Fibroblast of skin of right quadriceps (primary cell): ENCODE results near the gene APOBR.
"Not testable (repeated sequence)": the region's sequence is repeated elsewhere in the genome, so short reads cannot be mapped to it uniquely, and the experiment has no call there.

Experiments
- DNase-seq: peaks from one replicate; pipeline ENCODE4 v3.0.0-alpha.2; 2013

The APOBR gene

DNA sequence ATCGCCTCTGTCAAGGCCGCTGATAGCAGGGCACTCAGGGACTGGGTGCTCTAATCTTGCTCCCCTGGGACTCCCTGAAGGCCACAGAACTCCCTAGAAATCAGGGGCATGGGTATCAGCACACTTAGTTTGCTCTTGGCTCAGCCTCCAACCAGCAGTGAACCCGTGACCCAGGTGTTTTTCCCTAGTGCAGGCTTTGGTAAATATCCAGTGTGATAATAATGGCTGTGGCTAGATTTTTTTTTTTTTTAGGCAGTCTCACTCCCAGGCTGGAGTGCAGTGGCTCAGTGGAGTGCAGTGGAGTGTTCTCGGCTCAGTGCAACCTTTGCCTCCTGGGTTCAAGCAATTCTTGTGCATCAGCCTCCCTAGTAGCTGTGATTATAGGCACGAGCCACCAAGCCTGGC, 34.0 kb downstream of the APOBR start:
- DNase-seq: no peak

DNA sequence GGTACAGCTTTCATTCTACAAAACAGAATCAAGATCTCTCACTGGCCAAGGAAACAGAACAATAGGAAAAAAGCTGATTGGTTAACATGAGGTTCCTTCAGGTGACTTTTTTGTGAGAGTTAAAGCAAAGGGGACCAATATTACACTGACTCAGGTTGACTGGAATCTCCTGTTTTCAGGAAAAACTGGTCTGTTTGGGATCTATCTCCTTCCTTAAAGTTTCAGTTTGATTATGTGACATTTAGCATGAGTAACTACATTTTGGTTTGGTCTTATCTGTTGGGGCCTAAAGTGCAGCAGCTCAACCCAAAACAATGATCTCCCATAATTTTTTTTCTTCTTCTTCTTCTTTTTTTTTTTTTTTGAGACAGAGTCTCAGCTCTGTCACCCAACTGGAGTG, 34.7 kb downstream of the APOBR start:
- no peak for DNase-seq

DNA sequence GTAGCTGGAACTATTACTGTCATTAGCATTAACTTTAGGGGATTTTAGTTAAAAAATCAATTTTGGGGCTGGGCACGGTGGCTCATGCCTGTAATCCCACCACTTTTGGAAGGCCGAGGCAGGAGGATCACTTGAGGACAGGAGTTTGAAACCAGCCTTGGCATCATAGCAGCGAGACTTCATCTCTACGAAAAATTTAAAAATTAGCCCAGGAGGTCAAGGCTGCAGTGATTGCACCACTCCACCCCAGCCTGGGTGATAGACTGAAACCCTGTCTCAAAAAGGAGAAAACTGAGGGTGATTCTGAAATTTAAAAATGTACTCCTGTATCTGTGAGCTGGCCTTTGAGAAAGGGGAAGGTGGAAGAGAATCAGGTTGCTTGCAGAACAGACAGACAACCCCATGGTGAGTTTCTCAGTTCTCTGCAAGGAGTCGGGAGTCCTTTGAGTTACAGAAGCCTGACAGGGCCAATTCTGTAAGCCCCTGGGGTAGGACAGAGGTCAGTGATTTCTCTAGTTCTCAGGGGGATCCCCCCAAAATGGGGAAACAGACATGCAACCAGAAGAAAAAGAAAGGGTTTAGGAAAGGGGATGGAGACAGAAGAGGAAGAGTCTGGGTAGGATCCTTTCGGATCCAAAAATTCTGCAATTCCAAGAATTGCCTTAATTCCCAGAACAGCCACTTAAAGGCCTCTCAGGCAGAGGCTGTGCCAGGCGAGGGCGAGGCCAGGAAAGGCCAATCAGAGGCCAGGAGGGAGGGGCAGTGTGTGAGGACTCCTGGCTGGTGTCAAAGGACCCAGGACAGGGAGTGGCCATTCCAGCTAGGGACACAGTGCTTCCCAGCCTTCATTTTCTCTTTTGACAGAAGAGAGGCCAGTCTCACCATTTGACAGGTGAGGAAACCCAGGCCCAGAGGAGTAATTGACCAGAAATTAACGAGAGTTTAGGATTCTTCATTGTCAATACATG, 37.6 kb downstream of the APOBR start:
- DNase-seq: no peak

DNA sequence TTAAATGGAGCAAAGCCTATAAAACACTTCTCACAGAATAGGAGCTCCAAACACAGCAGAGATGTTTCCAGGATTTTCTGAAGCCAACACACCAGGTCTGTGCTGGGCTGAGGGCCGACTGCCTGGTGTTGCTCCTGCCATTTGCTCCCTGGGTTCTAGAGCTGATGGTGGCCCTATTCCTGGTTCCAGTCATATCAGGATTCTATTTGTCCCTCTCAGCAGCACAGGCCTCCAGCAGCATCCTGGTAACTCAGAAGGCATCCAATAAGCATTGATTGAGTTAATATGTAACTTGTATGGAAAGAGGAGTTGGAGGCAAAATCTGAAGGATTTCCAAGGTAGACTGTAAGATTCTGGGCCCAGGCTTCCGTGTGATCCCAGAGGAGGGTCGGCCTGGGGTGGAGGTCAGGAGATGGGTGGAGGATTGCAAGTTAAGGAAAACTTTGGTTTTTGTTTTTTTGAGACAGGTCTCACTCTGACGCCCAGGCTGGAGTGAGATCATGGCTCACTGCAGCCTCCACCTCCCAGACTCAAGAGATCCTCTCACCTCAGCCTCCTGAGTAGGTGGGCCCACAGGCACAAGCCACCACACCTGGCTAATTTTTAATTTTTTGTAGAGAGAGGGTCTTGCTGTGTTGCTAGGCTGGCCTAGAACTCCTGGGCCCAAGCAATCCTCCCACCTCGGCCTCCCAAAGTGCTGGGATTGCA, 38.7 kb downstream of the APOBR start:
- no peak for DNase-seq

DNA sequence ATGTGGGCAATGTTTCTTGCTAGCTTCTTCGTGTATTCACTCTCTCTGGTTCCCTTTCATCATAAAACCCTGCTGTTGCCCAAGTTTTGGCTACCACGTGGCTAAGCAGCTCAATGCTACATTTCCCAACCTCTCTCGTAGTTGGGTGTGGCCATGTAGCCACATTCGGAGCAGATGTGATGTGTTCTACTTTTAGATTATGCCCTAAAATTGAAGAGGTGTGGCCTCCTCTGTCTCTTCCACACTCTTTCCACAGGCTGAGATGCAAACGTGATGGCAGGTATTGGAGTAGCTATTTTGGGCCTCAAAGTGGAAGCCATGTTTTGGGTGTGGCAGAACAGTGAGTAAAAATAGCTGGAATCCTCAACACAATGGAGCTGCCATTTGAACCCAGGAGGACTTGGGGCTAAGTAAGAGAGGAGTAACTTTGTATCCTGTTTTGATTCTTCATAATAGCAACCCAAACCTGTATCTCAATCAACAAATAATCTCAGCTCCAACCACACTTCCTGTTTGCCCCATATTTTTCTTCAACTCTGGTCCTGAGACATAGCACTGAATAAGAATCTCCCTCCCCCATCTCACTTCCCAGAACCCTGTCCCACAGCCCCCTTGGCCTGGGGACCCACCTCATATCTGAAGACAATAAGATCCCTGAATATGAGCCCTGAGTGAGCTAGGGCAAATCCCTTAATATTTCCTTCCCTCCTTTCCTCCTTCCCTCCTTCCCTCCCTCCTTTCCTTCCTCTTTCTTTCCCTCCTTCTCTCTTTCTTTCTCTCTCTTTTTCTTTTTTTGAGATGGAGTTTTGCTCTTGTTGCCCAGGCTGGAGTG, 40.3 kb downstream of the APOBR start:
- peak; percentile 31 for DNase-seq

DNA sequence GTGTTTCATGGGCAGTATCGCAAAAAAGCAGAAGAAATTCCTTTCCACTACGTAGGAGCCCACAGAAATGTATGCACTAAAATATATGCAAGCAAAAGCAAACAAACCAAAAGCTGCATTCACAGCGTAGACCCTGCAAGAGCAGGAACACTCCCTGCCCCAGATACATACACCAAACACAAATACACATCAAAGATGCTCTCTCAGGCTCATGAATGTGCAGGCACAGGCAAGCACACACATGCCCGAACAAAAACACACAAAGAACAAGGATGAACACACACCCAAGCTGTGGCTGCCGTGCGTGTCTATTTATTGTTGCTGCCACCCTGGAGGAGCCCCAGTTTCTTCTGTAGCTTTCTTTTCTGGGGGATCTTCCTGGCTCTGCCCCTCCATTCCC, 42.6 kb downstream of the APOBR start:
- no peak for DNase-seq

DNA sequence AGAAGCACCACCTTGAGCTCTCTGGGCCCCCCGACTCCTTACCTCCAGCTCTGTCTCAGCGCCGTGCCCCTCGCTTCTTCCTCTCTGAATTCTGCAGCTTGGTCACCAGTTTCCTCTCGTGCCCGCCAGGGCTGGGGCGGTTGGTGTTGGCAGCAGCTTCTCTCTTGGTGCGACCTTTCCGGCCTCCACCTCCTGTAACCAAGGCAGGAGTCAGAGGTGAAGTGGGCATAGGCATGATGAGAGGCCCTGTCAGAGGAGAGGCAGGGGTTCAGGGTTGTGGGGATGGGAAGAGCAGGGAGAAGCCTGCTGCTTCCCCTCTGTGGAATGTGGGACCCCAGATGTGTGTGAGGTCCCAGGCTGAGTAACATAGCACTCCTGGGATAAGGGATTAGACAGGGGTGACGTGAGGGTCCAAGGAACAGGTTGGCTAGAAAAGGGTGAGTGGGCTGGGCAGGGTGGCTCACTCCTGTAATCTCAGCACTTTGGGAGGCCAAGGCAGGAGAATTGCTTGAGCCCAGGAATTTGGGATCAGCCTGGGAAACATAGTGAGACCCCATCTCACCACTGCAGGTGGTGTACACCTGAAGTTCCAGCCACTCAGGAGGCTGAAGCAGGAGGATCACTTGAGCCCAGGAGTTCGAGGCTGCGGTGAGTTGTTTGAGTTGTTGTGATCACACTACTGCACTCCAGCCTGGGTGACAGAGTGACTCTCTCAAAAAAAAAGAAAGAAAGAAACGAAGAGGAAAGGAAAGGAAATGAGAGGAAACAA, 43.7 kb downstream of the APOBR start:
- DNase-seq: no peak

DNA sequence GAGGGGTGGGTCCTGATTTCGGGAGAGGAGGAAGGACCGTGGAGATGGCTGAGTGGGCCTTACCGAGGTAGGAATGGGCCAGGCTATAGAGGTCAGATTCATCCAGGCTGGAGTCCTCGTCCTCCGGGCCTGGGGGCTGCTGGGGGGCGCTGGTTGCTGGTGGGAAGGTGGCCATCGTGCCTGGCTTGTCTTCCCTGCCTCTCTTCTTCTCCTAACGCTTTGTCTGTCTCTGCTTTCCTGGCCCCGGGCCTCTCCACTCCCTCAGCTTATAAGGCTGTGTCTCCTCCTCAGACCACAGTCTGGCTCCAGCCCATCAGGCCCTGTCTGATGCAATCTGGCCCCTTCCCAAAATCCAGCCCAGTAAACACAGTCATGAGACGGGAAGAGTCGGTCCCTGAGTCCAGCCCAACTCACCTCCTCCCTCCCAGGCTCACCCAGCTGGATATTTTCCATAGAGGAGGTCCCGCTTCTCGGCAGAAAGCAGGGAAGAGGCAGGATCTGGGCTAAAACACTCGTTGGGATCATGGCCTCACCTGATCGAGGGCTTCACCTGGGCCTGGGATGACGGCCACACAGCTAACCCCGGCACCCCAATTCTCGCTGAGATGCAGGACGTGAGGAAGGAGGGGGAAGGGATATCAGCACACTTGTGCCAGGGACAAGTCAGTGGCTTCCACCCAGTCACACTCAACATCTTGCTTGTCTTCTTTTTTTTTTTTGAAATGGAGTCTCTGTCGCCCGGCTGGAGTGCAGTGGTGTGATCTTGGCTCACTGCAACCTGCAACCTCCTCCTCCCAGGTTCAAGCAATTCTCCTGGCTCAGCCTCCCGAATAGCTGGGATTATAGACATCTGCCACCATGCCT, 44.5 kb downstream of the APOBR start, which contains the start of gene NUPR1:
TSS of gene NUPR1 (minus strand) at position 242 of the 864 bp plus-strand sequence. CDS start at position 175, 67 bp downstream.
- peak; percentile 97 for DNase-seq

DNA sequence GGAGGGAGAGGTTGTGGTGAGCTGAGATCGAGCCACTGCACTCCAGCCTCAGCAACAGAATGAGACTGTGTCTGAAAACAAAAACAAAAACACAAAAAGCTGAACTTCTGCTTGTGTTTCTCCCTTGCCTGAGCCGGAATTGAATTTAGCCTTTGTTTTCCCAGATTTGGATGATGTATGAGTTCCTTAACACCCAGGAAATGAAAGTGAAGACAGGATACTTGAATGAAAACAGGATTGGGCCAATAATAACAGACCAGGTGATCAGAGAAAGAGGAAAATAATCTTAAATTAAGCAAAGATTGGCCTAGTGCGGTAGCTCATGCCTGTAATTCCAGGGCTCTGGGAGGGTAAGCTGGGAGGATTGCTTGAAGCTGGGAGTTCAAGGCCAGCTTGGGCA, 45.9 kb downstream of the APOBR start:
- DNase-seq: no peak

DNA sequence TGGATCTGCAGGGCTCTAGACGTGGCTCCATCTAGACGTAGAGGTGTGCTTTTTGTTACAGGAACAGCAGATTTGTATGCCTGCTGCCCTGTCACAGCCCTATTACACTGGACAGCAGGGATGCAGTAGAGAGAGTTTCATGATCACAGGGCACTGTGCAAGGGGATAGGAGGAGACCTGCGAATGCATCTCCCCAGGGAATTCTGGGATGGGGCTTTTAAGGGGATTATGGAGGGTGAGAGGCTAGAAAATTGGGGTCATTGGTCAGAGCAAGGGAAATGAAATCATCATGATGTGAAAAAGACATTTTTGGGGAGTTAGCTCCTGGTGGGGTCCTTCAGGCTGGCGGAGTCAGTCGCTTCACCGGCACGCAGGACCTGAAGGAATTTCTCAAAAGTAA, 48.2 kb downstream of the APOBR start:
- no peak for DNase-seq

DNA sequence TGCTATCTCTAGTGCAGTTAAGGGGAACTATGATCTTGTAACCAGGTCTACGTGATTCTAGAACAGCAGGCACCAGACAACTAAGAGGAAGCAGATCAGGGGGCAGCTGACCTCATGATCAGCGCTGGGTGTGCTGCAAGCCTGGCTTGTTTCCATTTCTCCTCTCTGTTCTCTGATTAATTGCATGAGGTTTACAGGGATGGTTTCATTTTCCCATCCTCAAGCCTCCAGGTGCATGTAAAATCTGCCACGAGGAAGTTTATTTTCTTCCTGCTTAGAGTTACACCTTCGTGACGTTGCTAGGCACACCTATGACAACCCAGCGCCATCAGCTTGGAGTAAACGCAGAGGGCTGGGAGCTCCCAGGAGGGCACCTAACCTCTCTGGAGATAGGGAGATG, 48.6 kb downstream of the APOBR start:
- no peak for DNase-seq

DNA sequence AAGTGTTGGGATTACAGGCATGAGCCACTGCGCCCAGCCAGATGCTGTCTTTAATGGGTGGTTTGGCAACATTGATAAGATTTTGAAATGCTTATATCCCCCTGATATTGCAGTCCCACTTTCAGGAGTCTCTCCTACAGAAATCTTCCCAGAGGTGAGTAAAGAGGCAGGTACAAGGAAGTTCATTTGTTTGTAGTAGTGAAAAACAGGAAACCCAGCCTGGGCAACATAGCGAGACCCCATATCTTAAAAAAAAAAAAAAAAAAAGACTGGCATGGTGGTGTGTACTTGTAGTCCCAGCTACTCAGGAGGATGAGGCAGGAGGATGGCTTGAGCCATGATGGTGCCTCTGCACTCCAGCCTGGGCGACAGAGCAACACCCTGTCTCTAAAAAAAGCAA, 50.6 kb downstream of the APOBR start:
- no peak for DNase-seq

DNA sequence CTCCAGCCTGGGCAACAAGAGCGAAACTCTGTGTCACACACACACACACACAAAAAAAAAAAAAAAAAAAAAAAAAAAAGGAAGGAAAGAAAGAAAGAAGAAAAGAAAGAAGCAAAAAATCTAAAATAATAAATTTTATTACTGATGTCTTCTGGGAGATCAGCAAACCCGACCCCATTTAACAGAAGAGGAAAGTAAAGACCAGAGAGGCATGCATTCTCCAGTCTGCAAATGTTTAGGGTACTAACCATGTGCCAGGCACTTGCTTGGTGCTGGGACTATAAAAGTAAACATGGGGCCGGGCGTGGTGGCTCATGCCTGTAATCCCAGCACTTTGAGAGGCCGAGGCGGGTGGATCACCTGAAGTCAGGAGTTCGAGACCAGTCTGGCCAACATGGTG, 51.5 kb downstream of the APOBR start:
- DNase-seq: not testable (repeated sequence)

DNA sequence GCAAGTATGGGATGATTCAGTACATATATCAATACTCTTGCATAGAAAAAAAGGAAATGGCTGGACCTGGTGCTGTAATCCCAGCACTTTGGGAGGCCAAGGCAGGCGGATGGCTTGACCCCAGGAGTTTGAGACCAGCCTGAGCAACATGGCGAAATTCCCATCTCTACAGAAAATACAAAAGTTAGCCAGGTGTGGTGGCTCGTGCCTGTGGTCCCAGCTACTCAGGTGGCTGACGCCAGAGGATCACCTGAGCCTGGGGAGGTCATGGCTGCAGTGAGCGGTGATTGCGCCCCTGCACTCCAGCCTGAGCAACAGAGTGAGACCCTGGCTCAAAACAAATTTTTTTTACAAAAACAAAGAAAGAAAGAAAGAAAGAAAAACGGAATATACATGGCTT, 52.2 kb downstream of the APOBR start:
- no peak for DNase-seq

DNA sequence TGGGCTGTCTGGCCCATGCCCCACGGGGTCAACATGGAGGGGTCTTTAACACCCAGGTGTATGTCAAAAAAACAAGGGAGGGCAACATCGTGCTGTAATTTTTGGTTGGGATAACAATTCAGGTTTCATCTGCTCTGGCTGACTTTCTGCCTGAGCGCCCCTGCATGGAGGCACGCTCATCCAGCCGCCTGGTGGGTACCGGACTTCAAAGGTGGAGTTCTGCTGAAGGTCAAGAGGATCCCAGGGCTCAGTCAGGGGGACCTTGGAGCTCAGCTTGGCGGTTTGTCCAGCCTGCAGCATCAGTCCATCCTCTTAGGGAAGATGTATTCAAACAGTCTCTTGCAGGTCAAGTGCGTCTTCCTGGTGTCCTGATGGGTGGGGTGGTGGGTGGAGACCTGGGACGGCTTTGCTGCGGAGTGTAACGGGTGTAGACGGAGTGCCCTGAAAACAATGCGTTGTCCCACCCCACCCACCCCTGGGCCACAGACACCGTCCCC, 53.9 kb downstream of the APOBR start:
- DNase-seq: no peak
